Measurements from ENCODE around the gene SLC27A2.
"Not testable (repeated sequence)": the region's sequence is repeated elsewhere in the genome, so short reads cannot be mapped to it uniquely, and the experiment has no call there.

SLC27A2 gene

DNA sequence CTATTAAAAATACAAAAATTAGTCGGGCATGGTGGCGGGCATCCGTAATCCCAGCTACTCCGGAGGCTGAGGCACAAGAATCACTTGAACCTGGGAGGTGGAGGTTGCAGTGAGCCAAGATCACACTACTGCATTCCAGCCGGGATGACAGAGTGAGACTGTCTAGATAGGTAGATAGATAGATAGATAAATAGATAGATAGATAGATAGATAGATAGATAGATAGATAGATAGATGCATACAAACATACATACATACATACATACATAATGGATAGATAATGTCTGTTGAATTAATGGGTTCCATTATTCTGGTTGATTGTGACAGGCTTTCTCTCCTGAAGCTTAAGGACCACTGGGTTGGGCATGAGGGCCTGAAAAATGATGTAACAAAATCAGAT lies 6.8 kb downstream of the SLC27A2 start:
- in situ Hi-C loops (cut with HindIII; ENCODE audit: low sequenced_read_pairs): not testable (repeated sequence)

DNA sequence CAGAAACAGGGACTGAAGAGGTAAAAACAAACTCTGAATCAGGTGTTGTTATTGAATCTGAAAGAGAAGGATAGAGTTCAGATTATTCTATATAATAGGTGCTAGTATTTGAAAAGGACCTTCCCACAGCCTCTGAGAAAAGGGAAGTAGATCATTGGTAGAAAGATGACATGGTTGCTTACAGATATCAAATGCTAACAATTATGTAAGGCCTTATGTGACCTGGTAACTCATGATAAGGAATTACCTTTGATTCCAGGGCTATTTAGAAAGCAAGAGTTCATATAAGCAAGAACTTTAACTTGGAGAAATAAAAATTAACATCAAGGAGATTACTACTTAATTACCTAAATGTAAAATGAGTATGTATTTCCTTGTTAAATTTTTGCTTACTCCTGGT lies 7.6 kb downstream of the SLC27A2 start:
- in situ Hi-C loops (cut with HindIII; ENCODE audit: low sequenced_read_pairs): no loop called here

DNA sequence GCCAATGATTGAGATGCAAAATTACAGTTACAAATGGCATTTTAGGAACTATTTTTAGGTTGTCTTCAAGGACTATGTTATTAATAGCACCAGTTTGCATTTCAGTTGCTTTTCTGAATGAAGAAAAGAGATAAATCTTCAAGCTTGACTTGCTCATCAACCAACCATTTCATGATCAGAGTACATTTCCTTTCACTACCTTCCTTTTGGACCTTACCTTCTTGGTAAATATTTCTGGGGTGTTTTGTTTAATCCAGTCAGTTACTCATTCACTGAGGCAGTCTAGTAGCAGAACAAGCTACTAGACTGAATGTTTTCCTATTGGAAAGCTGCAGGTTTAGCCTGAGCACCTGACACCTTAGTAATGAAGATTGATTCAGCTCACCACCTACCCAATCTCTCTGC lies 8.2 kb downstream of the SLC27A2 start:
- in situ Hi-C loops (cut with HindIII; ENCODE audit: low sequenced_read_pairs): no loop called here

DNA sequence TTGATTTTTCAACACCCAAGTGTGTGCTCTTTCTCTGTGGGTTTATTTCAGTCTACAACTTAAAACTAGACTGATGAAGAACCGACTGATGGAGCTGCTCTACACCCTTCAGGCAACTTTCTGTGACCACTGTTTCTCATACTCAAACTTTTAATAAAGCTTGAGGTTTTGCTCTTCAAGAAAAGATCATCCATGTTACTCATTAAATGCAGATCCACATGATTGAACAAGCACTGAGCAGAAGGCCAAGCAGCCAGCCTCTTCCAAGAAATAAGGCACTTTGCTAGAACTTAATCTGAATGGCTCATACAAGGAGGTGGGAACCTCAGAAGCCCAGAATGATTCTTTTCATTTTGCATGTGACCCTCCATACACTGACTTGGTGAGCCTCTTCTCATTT lies 8.7 kb downstream of the SLC27A2 start:
- in situ Hi-C loops (cut with HindIII; ENCODE audit: low sequenced_read_pairs): no loop called here

DNA sequence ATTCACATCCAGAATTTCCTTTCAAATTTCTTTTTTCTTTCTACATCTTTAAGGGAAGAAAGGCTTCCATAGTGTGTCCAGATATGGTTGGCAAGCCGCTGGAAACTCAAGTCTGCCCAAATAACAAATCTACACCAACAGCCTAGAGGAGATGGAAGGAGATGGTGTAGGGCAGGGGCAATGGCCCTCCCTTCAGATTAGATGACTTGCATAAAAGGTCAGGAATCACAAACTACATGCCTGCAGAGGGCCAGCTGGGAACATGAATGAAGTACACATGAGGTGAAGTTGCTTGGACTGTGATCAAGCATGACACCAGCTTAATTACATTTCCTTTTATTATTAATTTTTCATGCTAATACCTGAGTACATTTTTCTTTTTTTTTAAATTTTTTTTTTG lies 10.2 kb downstream of the SLC27A2 start:
- in situ Hi-C loops (cut with HindIII; ENCODE audit: low sequenced_read_pairs): no loop called here

DNA sequence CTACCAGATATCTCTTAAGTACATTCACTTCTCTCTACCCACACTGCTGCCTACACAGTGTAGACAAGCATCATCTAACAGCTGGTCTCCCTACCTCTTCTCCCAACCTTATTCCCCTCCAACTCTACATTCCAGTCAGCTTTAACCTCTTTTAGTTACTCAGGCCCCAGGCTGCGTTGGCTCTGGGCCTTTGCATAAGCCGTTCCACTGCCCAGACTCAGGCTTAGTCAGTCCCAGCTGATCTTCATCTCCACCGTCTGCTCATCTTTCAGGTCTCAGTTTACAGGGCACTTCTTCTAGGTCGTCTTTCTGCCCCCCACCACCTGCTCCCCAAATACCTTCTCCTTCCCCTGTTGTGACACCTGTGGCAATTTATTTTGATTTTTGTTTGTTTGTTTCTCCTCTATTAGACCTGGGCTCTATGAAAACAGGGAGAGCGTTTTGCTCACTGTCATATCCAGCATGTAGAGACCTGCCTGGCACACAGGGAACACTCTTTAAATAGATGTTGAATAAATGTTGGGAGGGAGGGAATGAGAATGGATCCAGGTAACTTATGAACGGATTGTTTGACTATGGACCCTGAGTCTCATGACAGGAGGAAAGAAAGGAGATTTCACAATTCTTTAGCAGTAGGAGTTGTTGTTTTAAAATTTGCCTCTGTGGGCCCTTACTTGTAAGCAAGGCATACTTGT lies 11.1 kb downstream of the SLC27A2 start:
- in situ Hi-C loops (cut with HindIII; ENCODE audit: low sequenced_read_pairs): no loop called here

DNA sequence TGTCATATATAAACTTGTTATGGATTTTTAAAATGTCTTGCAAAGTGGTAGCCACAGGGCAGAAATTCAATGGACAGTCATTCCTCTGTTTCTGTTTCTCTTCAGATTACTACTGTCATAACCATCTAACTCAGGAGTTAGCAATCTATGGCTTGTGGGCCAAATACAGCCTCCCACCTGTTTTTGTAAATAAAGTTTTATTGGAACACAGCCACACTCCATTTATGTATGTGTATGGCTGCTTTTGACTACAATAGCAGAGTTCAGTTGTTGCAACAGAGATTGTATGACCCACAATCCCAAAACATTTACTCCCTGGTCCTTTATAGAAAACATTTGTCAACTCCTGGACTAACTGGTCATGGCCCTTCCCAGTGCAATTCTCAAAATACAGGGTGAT lies 20.0 kb downstream of the SLC27A2 start:
- in situ Hi-C loops (cut with HindIII; ENCODE audit: low sequenced_read_pairs): no loop called here

DNA sequence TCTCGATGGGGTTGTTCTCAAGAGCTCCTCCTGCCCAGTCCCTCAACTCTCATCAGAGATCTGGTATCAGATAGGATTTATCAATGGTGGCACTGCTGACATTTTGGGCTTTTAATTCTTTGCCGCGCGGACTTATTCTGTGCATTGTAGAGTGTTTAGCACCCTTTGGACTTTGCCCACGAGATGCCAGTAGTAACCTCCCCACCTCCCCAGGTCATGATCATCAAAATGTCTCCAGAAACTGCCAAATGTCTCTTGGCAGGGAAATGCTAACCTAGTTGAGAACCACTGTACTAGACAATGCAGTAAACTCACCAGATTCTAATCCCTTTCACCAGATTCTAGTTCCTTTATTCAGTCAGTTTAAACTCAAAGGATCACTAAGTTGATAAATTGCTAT lies 24.0 kb downstream of the SLC27A2 start:
- in situ Hi-C loops (cut with HindIII; ENCODE audit: low sequenced_read_pairs): no loop called here

DNA sequence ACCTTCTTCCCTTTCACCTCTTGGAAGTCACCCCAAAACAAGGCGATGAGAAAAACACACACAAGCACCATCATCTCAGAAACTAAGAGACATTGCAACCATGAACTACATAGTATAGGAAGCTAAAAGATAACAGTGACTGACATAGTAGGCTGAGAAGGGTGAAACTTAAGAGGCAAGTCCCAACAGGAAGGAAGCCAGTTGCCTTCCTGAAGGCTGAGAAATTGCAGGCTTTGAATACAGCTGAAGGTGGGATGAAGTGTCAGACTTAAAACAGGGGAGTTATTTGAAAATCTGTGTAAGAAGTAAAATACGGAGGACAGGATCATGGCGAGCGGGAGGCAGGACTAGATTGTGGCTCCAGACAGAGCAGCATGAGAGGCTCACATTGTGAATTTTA lies 27.8 kb downstream of the SLC27A2 start:
- in situ Hi-C loops (cut with HindIII; ENCODE audit: low sequenced_read_pairs): no loop called here

DNA sequence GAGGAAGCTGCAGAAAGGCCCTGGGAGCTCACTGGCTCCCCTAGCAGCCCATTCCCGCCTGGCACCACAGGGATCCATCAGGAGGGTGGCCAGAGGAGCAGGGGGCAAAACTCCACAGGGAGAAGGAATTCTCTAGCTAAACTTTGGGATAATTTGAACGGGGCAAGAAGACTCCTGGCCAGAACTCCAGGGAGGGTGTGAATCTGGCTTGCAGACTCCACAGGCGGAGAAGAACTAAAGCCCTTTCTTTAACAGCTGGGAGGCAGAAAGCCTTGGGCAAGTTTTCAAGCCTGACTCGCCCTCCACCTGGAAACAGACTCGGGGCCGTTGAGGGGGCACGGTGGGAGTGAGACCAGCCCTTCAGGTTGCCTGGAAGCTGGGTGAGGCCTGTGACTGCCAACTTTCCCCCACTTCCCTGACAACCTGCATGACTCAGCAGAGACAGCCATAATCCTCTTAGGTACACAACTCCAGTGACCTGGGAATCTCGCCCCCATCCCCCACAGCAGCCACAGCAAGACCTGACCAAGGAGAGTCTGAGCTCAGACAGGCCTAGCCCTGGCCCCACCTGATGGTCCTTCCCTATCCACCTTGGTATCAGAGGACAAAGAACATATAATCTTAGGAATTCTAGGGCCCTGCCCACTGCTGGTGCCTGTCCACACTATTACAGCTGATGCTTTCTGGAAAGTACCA lies 28.6 kb downstream of the SLC27A2 start:
- in situ Hi-C loops (cut with HindIII; ENCODE audit: low sequenced_read_pairs): no loop called here

DNA sequence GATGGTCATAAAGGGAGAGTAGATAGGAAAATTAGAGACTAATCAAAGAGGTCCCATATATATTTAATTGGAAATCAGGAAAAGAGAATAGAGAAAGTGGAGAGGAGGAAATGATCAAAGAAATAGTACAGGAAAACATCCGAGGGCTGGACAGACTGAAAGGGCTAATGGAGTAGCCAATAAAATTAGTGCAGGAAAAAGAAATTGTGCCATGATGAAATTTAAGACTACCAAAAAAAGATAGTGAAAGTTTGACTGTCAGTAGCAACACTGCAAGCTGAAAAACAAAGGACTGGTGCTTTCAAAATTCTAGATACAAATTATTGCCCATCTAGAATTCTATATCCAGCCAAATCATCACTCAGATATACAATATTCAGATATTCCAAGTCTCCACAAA lies 36.3 kb downstream of the SLC27A2 start:
- in situ Hi-C loops (cut with HindIII; ENCODE audit: low sequenced_read_pairs): no loop called here

DNA sequence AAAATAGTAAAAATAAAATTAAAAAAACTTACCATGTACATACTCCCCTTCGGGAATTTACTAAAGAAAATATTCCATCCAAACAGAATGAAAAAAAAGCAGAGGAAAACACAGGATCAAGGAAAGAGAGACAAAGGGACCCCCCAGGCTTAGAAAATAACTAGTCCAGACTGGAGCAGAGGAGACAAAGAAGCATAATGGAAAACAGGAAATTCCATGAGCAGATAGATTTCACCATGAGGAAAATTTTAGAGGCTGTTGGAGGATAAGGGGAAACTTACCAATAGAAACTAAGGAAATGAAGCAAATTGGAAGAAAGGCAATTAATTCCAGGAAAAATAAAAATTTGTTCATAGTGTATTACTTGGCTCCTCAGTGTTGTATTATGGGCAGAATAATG lies 36.7 kb downstream of the SLC27A2 start:
- in situ Hi-C loops (cut with HindIII; ENCODE audit: low sequenced_read_pairs): no loop called here

DNA sequence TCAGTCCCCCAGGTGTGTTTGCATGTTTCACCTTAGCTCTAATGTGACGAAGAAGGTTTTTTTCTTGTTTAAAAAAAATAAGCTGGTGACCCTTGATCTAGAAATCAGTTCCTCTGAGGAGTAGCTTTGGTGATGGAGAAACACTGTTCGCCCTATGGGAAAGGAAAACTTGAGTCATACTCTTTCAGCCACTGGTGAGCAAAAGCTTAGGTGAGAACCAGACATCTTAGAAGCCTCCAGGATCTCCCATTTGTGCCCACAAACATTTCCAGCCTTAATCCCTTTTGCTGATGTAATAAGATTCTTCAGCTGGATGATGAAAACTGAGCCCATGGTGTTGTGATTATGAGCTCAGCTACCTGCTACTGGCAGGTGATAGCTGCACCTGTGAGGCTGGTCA lies 37.8 kb downstream of the SLC27A2 start:
- in situ Hi-C loops (cut with HindIII; ENCODE audit: low sequenced_read_pairs): no loop called here

DNA sequence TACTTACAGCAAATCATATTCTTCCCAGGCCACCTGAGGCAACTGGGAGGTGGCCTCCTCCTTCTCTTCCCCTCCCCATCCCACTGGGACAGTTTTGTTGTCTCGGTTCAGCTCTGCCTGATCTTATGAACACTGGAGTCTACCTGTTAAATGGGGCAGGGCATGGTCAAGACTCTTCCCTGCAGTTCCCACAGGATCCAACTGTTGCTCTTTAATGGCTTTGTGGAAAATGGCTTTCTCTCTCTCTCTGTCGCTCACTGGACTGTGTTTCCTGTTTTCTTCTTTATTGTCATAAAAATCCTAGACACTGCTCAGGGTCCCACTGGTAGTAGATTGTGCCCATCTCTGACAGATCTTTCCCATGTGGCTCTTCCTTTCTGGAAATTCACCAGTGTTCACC lies 40.2 kb downstream of the SLC27A2 start:
- in situ Hi-C loops (cut with HindIII; ENCODE audit: low sequenced_read_pairs): no loop called here

DNA sequence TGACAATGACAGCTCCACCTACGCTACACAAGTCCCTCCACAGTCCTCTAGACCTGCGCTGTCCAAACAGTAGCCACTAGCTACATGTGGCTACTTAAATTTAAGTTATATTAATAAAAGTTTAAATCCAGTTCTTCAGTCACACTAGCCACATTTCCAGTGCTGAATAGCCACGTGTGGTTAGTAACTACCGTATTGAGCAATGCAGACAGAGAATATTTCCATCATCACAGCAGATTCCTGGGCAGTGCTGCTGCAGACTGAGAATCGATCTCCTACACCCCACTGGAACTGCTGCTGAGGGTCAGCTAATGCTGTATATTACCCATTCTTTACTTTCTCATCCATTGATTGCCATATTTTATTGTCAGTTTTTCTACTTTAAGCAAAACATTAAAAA lies 42.6 kb downstream of the SLC27A2 start:
- in situ Hi-C loops (cut with HindIII; ENCODE audit: low sequenced_read_pairs): no loop called here

DNA sequence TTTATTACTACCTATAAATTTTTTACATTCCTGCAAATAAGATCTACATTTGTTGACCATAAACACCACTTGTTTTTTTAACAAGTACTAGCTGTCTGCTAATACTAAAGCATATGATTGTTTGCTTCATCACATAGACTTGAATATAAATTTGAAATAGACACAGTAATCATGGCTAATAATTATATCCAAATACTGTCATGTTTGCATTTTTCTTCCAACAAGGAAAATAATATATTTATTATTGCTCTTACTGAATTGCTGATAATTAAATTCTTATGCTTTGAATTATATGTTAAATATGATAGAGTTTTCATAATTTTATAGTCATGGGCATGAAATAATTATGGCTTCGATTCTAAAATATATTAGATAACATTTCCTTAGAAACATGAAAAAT lies 43.1 kb downstream of the SLC27A2 start:
- in situ Hi-C loops (cut with HindIII; ENCODE audit: low sequenced_read_pairs): no loop called here

DNA sequence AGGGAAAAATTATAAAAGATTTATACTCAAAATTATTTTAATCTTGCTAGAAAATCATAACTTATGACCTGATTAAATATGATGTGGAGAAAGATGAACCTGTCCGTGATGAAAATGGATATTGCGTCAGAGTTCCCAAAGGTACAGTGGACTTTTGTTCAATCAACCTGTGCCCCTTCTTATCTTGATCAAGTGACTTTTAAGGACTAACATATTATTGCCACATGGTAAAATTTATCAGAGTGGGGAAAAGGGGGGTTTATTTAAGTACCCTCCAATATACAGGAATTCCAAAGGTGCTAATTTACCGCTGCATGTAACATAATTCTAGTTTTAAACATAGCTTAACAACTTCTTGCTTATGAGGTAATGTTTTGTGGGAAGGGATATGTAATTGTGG lies 43.9 kb downstream of the SLC27A2 start:
- in situ Hi-C loops (cut with HindIII; ENCODE audit: low sequenced_read_pairs): no loop called here

DNA sequence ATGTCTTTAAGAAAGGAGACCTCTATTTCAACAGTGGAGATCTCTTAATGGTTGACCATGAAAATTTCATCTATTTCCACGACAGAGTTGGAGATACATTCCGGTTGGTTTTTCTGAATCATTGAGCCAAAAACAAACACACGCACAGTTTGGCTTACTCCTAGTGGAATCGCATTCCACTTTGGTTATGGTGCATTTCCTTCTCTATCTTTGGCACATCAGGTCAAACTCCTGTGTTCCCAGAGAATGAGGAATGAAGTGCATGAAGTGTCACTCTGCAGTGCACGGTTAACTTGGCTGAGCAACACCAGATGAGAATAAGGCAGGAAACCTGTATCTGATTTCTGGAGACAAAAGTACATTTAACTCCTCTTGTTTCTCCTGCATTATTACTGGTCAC lies 45.1 kb downstream of the SLC27A2 start:
- in situ Hi-C loops (cut with HindIII; ENCODE audit: low sequenced_read_pairs): no loop called here

DNA sequence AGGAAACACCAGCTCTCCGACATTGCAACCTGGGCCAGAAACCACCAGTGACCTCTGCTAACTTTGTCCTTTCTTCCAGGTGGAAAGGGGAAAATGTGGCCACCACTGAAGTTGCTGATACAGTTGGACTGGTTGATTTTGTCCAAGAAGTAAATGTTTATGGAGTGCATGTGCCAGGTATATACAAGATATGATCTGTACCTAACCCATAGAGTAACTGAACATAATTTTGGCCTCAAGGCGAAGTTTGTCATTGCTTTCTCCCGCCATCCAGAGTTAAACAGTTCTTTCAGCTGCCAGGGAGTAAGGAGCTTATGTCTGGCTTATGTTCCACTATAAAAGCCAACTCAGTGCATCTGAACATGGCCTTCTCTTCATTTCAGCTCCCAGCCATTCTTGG lies 46.9 kb downstream of the SLC27A2 start:
- in situ Hi-C loops (cut with HindIII; ENCODE audit: low sequenced_read_pairs): no loop called here

DNA sequence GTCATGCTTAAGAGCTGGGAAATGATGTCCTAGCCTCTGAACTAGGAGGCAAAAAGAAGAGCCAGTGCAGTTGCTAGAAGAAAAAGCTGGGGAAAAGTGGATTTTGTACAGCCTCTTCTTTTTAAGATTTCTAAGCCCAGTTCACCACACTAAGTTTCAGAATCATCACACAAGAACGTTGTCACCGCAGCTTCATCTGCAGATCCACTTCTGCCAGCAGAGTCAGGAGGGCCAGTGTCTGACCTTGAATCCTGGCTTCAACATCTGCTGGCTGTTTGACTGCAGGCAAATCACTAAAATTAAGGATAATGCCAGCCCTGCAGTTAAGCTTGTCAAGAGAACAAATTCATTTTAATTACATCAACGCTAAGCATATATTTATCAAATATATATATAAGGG lies 47.3 kb downstream of the SLC27A2 start:
- in situ Hi-C loops (cut with HindIII; ENCODE audit: low sequenced_read_pairs): no loop called here

DNA sequence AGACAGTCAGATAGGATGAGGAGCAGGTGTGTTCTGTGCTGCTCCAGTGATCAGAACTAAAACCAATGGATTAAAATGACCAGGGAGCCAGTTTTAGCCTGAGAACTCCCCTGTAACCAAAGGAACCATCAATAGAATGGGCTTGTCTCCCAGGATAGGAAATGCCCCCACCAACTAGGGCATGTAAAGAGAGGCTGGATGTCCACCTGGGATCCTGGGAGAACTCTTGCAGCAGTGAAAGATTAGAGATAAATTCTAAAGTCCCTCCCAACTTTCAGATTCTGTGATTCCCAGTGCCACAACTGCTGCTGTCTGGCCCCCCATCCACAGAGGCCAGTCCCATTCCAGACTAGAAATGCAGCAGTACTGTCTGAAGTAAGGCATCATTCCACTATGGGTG lies 49.8 kb downstream of the SLC27A2 start:
- in situ Hi-C loops (cut with HindIII; ENCODE audit: low sequenced_read_pairs): no loop called here

DNA sequence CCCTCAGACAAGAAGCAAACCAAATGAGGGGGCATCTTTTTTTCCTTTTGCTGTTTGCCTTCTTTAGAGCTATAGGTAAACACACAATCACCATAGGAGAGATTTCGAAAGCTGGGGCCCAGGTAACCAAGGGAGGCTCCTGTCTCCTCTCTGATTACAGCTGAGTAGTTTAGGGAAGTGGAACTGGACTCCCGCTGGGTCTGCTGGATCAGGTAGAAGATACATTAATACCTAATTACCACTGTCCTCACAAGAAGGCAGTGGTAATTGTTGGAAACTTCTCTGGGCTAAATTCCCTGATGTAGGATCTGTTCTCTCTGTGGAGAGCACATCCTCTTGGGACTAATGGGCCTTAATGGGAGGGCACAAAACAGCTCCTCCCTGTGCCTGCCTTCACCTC lies 50.8 kb downstream of the SLC27A2 start:
- in situ Hi-C loops (cut with HindIII; ENCODE audit: low sequenced_read_pairs): no loop called here

DNA sequence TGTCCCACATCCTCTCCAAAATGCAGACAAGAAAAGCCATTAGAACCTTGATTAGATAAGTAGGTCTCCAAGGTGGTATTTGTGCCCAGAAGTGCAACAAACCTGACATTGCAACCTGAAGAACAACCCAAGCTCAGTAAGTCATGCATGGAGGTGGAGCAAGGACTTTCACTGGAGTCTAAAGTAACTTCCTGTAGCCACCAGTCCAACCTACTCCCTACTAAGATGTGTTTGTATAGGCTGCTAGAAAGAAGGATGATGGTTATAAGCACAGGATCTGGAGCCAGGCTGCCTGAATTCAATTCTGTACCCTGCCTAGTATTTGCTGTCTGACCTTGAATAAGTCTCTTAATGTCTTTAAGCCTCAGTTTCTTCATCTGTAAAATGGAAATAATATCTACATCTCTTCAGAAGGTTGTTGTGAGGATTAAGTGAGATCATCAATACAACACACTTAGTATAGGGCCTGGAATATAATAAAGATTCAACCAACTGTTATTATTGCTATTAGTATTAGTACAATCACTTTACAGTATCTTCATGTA lies 51.3 kb downstream of the SLC27A2 start:
- in situ Hi-C loops (cut with HindIII; ENCODE audit: low sequenced_read_pairs): no loop called here
